Measurements from ENCODE around the gene HNF4A.

Gene HNF4A

GRCh38 chr20:44442298-44443070 lies 87.0 kb downstream of the HNF4A start:
- DNase-seq (ENCODE audit: low read depth in 3 of 3) = no peak

GRCh38 chr20:44445742-44446710 lies 90.5 kb downstream of the HNF4A start:
- no peak for DNase-seq (ENCODE audit: low read depth in 3 of 3)

GRCh38 chr20:44447827-44448419 lies 92.4 kb downstream of the HNF4A start:
- no peak for DNase-seq (ENCODE audit: low read depth in 3 of 3)

GRCh38 chr20:44448753-44449546 lies 93.5 kb downstream of the HNF4A start:
- no peak for DNase-seq (ENCODE audit: low read depth in 3 of 3)

- no peak for DNase-seq (ENCODE audit: low read depth in 3 of 3)
Measured at GRCh38 chr20:44449864-44450263, 94.4 kb downstream of the HNF4A start.

- no peak for DNase-seq (ENCODE audit: low read depth in 3 of 3)
Measured at GRCh38 chr20:44450281-44450889, 94.9 kb downstream of the HNF4A start.

GRCh38 chr20:44450903-44451450 lies 95.5 kb downstream of the HNF4A start:
- no peak for DNase-seq (ENCODE audit: low read depth in 3 of 3)

GRCh38 chr20:44454306-44454963 lies 98.9 kb downstream of the HNF4A start:
- no peak for DNase-seq (ENCODE audit: low read depth in 3 of 3)

GRCh38 chr20:44455126-44455525 lies 99.6 kb downstream of the HNF4A start:
- no peak for DNase-seq (ENCODE audit: low read depth in 3 of 3)

- no peak for DNase-seq (ENCODE audit: low read depth in 3 of 3)
Measured at GRCh38 chr20:44456611-44457010, 101.1 kb downstream of the HNF4A start.

GRCh38 chr20:44457016-44457415 lies 101.5 kb downstream of the HNF4A start:
- no peak for DNase-seq (ENCODE audit: low read depth in 3 of 3)

GRCh38 chr20:44459271-44459670 lies 103.8 kb downstream of the HNF4A start:
- DNase-seq (ENCODE audit: low read depth in 3 of 3) = no peak

GRCh38 chr20:44460795-44461141 lies 105.3 kb downstream of the HNF4A start:
- DNase-seq (ENCODE audit: low read depth in 3 of 3) = no peak

- no peak for DNase-seq (ENCODE audit: low read depth in 3 of 3)
Measured at GRCh38 chr20:44461142-44461802, 105.8 kb downstream of the HNF4A start.

- DNase-seq (ENCODE audit: low read depth in 3 of 3) = no peak
Measured at GRCh38 chr20:44461803-44462174, 106.3 kb downstream of the HNF4A start.

- no peak for DNase-seq (ENCODE audit: low read depth in 3 of 3)
Measured at GRCh38 chr20:44463466-44463865, 108.0 kb downstream of the HNF4A start.

GRCh38 chr20:44464514-44464913 lies 109.0 kb downstream of the HNF4A start:
- DNase-seq (ENCODE audit: low read depth in 3 of 3) = no peak

- no peak for DNase-seq (ENCODE audit: low read depth in 3 of 3)
Measured at GRCh38 chr20:44465001-44465560, 109.6 kb downstream of the HNF4A start.

GRCh38 chr20:44467289-44467883 lies 111.9 kb downstream of the HNF4A start:
- no peak for DNase-seq (ENCODE audit: low read depth in 3 of 3)

Measured in stimulated activated CD4-positive, alpha-beta T cell treated with anti-CD3 and anti-CD28 coated beads, TNF-alpha, amount 100 ng/mL, for 24 hours (primary cell).